Ishikawa (cell line): Measurements from ENCODE around the gene GOLT1B.

Experiments
- EP300 ChIP-seq: IDR thresholded peaks from 2 replicates; pipeline ENCODE4 v1.6.1; 2012; ENCODE audit warnings: borderline replicate concordance
- MAX ChIP-seq: IDR thresholded peaks from 2 replicates; pipeline ENCODE4 v1.6.1; 2012

- TF ChIP-seq MAX (no peak), EP300 (no peak)
These were observed 30.3 kb upstream of the GOLT1B start for GRCh38 chr12:21471294-21471693.
